Ovary (tissue), 3 donors: ENCODE data around the gene MACC1.

ENCODE experiments used
- CTCF ChIP-seq, 3 donors: fragments of 450-650 bp in 2 of 3; fragments of 200-600 bp in 1 of 3; IDR thresholded peaks; one replicate each; pipeline versions ENCODE4 v1.5.1 to v1.8.0; 2016 to 2022; ENCODE audit warnings: antibody characterized with exemption in 3 of 3, mild to moderate bottlenecking in 1 of 3
- POLR2A ChIP-seq: fragments of 450-650 bp; IDR thresholded peaks from one replicate; pipeline ENCODE4 v1.6.1; 2017; ENCODE audit warnings: antibody characterized with exemption, mild to moderate bottlenecking, moderate library complexity
- donor health status: DM: no; HTN: no; CAD: no.

GRCh38 chr7:20173828-20174227 lies 43.4 kb downstream of the MACC1 start:
- TF ChIP-seq CTCF (IDR thresholded peaks at IDR 0.05) = no peak
- no peak for TF ChIP-seq POLR2A
